Hepatocyte (in vitro differentiated cells): Measurements from ENCODE around the gene PHF1.

Source experiments
- EZH2 ChIP-seq: fragments of 200-600 bp; sonication (generic); IDR thresholded peaks from 2 replicates; pipeline ENCODE4 v1.6.1; 2016; ENCODE audit warnings: antibody characterized with exemption, mild to moderate bottlenecking, borderline replicate concordance
- EZH2phosphoT487 ChIP-seq: fragments of 200-600 bp; sonication (generic); IDR thresholded peaks from one replicate; pipeline ENCODE4 v1.6.1; 2018; ENCODE audit warnings: antibody characterized with exemption, mild to moderate bottlenecking, low read depth, moderate library complexity; ENCODE audit not compliant: unreplicated experiment, severe bottlenecking
- TF ChIP-seq, protein P1 (sequence below): fragments of 200-600 bp; sonication (generic); IDR thresholded peaks from 2 replicates; pipeline ENCODE4 v1.5.1; 2016; ENCODE audit warnings: antibody characterized with exemption, mild to moderate bottlenecking; ENCODE audit not compliant: poor library complexity

GRCh38 chr6:33404884-33405283 lies 5.9 kb upstream of the PHF1 start:
- TF ChIP-seq, protein P1, sequence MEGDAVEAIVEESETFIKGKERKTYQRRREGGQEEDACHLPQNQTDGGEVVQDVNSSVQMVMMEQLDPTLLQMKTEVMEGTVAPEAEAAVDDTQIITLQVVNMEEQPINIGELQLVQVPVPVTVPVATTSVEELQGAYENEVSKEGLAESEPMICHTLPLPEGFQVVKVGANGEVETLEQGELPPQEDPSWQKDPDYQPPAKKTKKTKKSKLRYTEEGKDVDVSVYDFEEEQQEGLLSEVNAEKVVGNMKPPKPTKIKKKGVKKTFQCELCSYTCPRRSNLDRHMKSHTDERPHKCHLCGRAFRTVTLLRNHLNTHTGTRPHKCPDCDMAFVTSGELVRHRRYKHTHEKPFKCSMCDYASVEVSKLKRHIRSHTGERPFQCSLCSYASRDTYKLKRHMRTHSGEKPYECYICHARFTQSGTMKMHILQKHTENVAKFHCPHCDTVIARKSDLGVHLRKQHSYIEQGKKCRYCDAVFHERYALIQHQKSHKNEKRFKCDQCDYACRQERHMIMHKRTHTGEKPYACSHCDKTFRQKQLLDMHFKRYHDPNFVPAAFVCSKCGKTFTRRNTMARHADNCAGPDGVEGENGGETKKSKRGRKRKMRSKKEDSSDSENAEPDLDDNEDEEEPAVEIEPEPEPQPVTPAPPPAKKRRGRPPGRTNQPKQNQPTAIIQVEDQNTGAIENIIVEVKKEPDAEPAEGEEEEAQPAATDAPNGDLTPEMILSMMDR: no peak
- TF ChIP-seq EZH2 (no peak), EZH2phosphoT487 (no peak)
